Measurements from ENCODE around the gene RNASE12.
"Not testable (repeated sequence)": the region's sequence is repeated elsewhere in the genome, so short reads cannot be mapped to it uniquely, and the experiment has no call there.

RNASE12 gene

GRCh38 chr14:20578784-20579502, 12.2 kb downstream of the RNASE12 start:
- DNase-seq: no peak

- DNase-seq: no peak
These were observed 12.9 kb downstream of the RNASE12 start for GRCh38 chr14:20578325-20578724.

GRCh38 chr14:20572382-20572990, 18.7 kb downstream of the RNASE12 start:
- not testable (repeated sequence) for DNase-seq

GRCh38 chr14:20570720-20571119, 20.5 kb downstream of the RNASE12 start:
- DNase-seq: not testable (repeated sequence)

GRCh38 chr14:20569865-20570264, 21.3 kb downstream of the RNASE12 start:
- DNase-seq: not testable (repeated sequence)

- DNase-seq: no peak
These were observed 22.1 kb downstream of the RNASE12 start for GRCh38 chr14:20569066-20569465.

GRCh38 chr14:20568393-20568792, 22.8 kb downstream of the RNASE12 start:
- no peak for DNase-seq

GRCh38 chr14:20567199-20567598, 24.0 kb downstream of the RNASE12 start:
- DNase-seq: not testable (repeated sequence)

GRCh38 chr14:20564501-20564997, 26.6 kb downstream of the RNASE12 start:
- no peak for DNase-seq

GRCh38 chr14:20563971-20564370, 27.2 kb downstream of the RNASE12 start:
- no peak for DNase-seq

- DNase-seq: no peak
These were observed 30.2 kb downstream of the RNASE12 start, which contains the start of gene RNASE9 for GRCh38 chr14:20560961-20561360. Gene RNASE9 (minus strand): TSS chr14:20561047.

GRCh38 chr14:20559461-20559904, 31.7 kb downstream of the RNASE12 start:
- no peak for DNase-seq

- no peak for DNase-seq
These were observed 34.0 kb downstream of the RNASE12 start for GRCh38 chr14:20557212-20557542.

GRCh38 chr14:20556500-20557211, 34.5 kb downstream of the RNASE12 start:
- no peak for DNase-seq

GRCh38 chr14:20555845-20556244, 35.3 kb downstream of the RNASE12 start:
- no peak for DNase-seq

GRCh38 chr14:20553024-20553423, 38.2 kb downstream of the RNASE12 start:
- no peak for DNase-seq

- DNase-seq: no peak
These were observed 39.6 kb downstream of the RNASE12 start for GRCh38 chr14:20551606-20552005.

- no peak for DNase-seq
These were observed 40.2 kb downstream of the RNASE12 start for GRCh38 chr14:20550926-20551325.

- DNase-seq: no peak
These were observed 42.6 kb downstream of the RNASE12 start for GRCh38 chr14:20548414-20549158.

GRCh38 chr14:20546877-20547276, 44.3 kb downstream of the RNASE12 start:
- DNase-seq: no peak

All from activated CD8-positive, alpha-beta memory T cell treated with anti-CD3 and anti-CD28 coated beads for 24 hours (primary cell).